ENCODE data around the gene TCL1B.

DNA sequence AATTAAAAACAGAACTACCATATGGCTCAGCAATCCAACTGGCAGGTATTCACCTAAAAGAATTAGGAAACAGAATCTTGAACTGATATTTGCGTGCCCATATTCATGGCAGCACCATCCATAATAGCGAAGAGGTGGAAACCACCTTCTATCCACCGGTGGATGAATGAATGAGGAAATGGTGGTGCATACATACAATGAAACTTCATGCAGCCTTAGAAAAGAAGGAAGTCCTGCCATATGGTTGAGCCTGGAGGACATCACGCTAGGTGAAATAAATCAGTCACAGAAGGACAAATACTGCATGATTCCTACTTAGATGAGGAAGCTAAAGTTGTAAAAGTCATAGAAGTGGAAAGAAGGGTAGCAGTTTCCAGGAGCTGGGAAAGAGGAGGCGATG is 21.1 kb downstream of the TCL1B start:
- TF ChIP-seq EZH2 (IDR thresholded peaks at IDR 0.05; ENCODE audit: insufficient read depth, poor library complexity, severe bottlenecking) (no peak), EZH2phosphoT487 (IDR thresholded peaks at IDR 0.05; ENCODE audit: insufficient read depth, low read depth) (no peak)
